ENCODE results near the gene ATXN10.
A peak's percentile ranks its signal among the peaks of the same experiment; 100 is the strongest.

Gene ATXN10

GRCh38 chr22:45860201-45860600 lies 188.6 kb downstream of the ATXN10 start:
- DNase-seq (ENCODE audit: low spot score), result no peak

GRCh38 chr22:45861259-45861658 lies 189.6 kb downstream of the ATXN10 start:
- DNase-seq (ENCODE audit: low spot score), result no peak

- DNase-seq (ENCODE audit: low spot score), result peak; percentile 47
Measured at GRCh38 chr22:45863981-45864751, 192.5 kb downstream of the ATXN10 start.

- no peak for DNase-seq (ENCODE audit: low spot score)
Measured at GRCh38 chr22:45864959-45865476, 193.4 kb downstream of the ATXN10 start.

- no peak for DNase-seq (ENCODE audit: low spot score)
Measured at GRCh38 chr22:45865561-45866125, 194.0 kb downstream of the ATXN10 start.

GRCh38 chr22:45866126-45866645 lies 194.6 kb downstream of the ATXN10 start:
- DNase-seq (ENCODE audit: low spot score), result no peak

- DNase-seq (ENCODE audit: low spot score), result no peak
Measured at GRCh38 chr22:45866646-45867117, 195.0 kb downstream of the ATXN10 start.

- no peak for DNase-seq (ENCODE audit: low spot score)
Measured at GRCh38 chr22:45867118-45867905, 195.7 kb downstream of the ATXN10 start.

- no peak for DNase-seq (ENCODE audit: low spot score)
Measured at GRCh38 chr22:45867906-45868555, 196.4 kb downstream of the ATXN10 start.

GRCh38 chr22:45868571-45869339 lies 197.1 kb downstream of the ATXN10 start:
- no peak for DNase-seq (ENCODE audit: low spot score)

GRCh38 chr22:45869340-45869847 lies 197.8 kb downstream of the ATXN10 start:
- DNase-seq (ENCODE audit: low spot score), result no peak

- no peak for DNase-seq (ENCODE audit: low spot score)
Measured at GRCh38 chr22:45870011-45870410, 198.4 kb downstream of the ATXN10 start.

GRCh38 chr22:45871721-45872120 lies 200.1 kb downstream of the ATXN10 start:
- no peak for DNase-seq (ENCODE audit: low spot score)

GRCh38 chr22:45872659-45873263 lies 201.1 kb downstream of the ATXN10 start:
- DNase-seq (ENCODE audit: low spot score), result no peak

GRCh38 chr22:45876136-45877035 lies 204.8 kb downstream of the ATXN10 start:
- no peak for DNase-seq (ENCODE audit: low spot score)

- DNase-seq (ENCODE audit: low spot score), result no peak
Measured at GRCh38 chr22:45877036-45877380, 205.4 kb downstream of the ATXN10 start.

- DNase-seq (ENCODE audit: low spot score), result no peak
Measured at GRCh38 chr22:45877651-45878050, 206.0 kb downstream of the ATXN10 start.

GRCh38 chr22:45878051-45878781 lies 206.6 kb downstream of the ATXN10 start:
- DNase-seq (ENCODE audit: low spot score), result peak; percentile 19

Data from cerebellar cortex (tissue), 1 donor.